ENCODE measurements around the gene GABPB2.

- TF ChIP-seq CTCF (IDR thresholded peaks at IDR 0.05) (no peak), REST (IDR thresholded peaks at IDR 0.05; ENCODE audit: low read depth, low read length) (no peak), POLR2AphosphoS5 (IDR thresholded peaks at IDR 0.05; ENCODE audit: low read depth, low read length) (no peak), USF2 (IDR thresholded peaks at IDR 0.05; ENCODE audit: borderline replicate concordance, low read depth, low read length) (no peak), FOXM1 (IDR thresholded peaks at IDR 0.05; ENCODE audit: low read depth) (no peak), SIN3A (IDR thresholded peaks at IDR 0.05; ENCODE audit: borderline replicate concordance, low read depth, low read length) (no peak), NFIC (IDR thresholded peaks at IDR 0.05; ENCODE audit: borderline replicate concordance) (no peak), EP300 (IDR thresholded peaks at IDR 0.05; ENCODE audit: borderline replicate concordance in 1 of 2, low read depth in 1 of 2, low read length in 1 of 2) (no peak), NRF1 (IDR thresholded peaks at IDR 0.05; ENCODE audit: low read depth, low read length) (no peak), JUND (IDR thresholded peaks at IDR 0.05) (no peak), RCOR1 (IDR thresholded peaks at IDR 0.05; ENCODE audit: low read length) (no peak)
Measured at GRCh38 chr1:151058692-151059091, 11.9 kb upstream of the GABPB2 start.

Measured in SK-N-SH (cell line).